Right ventricle myocardium inferior (tissue), 1 donor: Measurements from ENCODE around the gene ERI2. TPM values are rescaled to one million over a fixed set of nuclear protein-coding genes. Genes with fewer than 3 reads are reported as not detected.

ENCODE experiments used
- ATAC-seq: fragments of 200-7000 bp; cut with Tn5 transposase; one replicate; pipeline ENCODE4 v1.9.1; 2020; ENCODE audit warnings: mild to moderate bottlenecking, moderate library complexity
- DNase-seq: peaks from one replicate; pipeline ENCODE4 v3.0.0; 2021; ENCODE audit errors: missing footprints
- intact Hi-C: fragments of 100-400 bp; cut with DNase I; formaldehyde crosslinking; loops from one replicate; pipeline ENCODE4 v1.11.0; 2022
- long read RNA-seq: library from polyadenylated mRNA; unstranded; transcript quantifications from one replicate; pipeline ENCODE4 v2.0.0, GENCODE V29; 2021
- total RNA-seq: library from RNA; stranded (reverse); fragmentation: NEBNext Ultra II Directional; extraction: Animal tissue kit (Norgen Biotek cat#: 25700); gene quantifications from one replicate; pipeline ENCODE4 v1.2.1, GENCODE V29; 2021
- donor health status: DM: no; HTN: yes; CAD: no; lungs with severe emphysema.

Gene ERI2, protein sequence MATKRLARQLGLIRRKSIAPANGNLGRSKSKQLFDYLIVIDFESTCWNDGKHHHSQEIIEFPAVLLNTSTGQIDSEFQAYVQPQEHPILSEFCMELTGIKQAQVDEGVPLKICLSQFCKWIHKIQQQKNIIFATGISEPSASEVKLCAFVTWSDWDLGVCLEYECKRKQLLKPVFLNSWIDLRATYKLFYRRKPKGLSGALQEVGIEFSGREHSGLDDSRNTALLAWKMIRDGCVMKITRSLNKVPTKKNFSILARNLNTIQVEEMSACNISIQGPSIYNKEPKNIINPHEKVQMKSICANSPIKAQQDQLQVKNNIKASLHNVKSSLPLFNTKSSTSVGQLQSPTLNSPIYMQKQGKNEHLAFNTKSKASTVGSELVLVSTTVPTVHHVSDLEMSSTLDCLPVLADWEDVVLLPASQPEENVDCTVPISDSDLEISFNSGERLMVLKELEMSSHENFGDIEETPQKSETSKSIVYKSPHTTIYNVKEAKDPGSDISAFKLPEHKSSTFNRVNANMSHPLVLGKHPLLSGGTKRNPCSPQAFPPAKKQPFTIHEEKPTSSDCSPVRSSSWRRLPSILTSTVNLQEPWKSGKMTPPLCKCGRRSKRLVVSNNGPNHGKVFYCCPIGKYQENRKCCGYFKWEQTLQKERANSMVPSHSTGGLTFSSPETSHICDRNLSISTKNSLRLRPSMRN
- 9.1 TPM for total RNA-seq
- long read RNA-seq, partial matches to known transcripts: 0 of 2 reads
- long read RNA-seq, other reads (novel, unspliced or antisense): 2 of 2 reads

DNA sequence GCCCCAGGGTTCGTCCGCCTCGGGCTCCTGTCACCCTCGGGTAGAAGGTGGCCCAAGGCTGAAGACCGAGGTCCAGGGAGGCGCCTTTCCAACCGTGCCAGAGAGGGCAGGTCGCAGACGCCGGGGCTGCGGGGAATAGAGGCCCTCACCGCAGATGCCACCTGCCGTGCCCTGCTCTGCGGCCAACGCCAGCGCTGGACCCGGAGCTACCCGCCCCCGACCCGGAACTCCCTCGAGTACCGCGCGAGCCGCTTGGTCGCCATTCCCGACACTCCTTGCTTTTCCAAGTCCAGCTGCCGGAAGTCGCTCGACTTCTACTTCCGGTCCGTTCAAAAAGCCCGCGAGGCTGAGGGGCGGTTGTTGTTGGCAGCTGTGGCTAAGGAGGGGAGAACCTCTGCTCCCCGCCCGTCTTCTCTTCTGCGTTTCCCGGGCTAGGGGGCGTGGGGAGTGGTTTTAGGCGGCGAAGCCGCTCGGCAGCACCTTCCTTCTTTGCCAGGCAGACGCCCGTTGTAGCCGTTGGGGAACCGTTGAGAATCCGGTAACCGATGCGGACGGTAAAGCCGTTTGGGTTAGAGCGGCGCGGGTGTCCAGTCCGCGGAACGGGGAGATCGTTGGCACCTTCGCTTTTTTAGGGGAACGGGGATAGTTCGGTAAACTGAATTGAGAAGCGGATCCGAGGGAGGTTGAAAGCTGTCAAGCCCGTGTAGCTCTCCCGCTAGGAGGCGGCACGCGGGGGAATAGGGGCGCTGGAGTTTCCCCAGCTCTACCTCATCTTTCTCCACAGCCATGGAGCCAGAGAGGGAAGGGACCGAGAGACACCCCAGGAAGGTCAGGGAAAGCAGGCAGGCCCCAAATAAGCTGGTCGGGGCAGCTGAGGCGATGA is at the start of gene ERI2, which contains the start of gene REXO5:
Gene ERI2 (minus strand): TSS at position 305 of the 883 bp plus-strand sequence. CDS start 42 bp downstream, at position 263.
Gene REXO5 (plus strand): TSS at position 360 of the 883 bp plus-strand sequence. CDS start 427 bp downstream, at position 787.
- intact Hi-C loops: loop anchor here (2.0 kb wide), 1 partner anchor 44 kb away; no protein-coding TSS in a partner anchor
- ATAC-seq (peak; percentile 94), DNase-seq (peak; percentile 93)

DNA sequence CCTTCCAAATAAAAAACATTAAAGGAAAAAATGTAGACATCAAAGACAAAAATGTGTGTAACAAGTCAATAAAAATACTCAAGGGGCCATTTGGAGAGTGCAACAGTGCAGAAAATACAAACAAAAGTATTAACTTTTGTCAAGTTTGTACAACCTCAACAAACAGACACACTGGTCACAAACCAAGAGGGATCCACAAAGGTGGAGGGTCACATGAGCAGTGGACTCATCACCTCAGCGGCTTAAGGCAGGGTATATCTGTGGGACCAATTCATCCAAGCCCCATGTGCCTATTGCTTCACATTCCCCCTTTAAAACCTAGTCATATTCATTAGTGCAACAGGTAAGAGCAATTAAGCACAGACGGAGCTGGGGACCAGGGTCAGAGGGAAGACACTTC is 48.7 kb upstream of the ERI2 start:
- DNase-seq (no peak), ATAC-seq (no peak)
- intact Hi-C loops: loop anchor here (5.0 kb wide), 1 partner anchor 302 kb away; the partner anchor contains the start of gene LDAF1

DNA sequence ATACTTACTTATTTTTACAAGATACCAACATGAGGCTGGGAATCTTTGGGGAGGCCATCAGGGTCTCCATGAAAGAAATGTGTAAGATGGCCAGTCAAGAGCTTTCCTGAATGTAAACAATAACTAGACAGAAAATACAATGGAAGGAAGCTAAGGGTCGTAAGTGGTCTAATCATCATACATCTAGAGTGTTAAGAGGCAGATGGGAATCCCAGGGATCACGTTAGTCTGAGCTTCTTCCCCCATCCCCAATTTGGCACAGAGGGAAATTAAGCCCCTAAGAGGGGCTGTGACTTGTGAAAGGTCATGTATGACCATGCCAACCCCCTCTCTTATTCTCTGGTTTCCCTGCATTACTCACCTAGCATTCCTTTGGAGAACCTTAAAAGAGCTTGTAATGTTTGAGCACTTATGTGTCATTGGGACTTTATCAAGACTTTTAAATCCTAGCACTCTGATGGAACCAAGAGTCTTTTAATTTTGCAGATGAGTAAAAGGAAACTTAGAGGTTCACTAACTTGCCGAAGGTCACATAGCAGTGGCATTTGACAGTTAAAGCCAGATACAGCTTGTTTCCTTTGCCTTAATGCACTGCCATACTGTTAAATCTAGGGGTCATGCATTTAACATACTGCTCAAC is 47.8 kb upstream of the ERI2 start:
- DNase-seq (no peak), ATAC-seq (no peak)
- intact Hi-C loops: loop anchor here (5.0 kb wide), 1 partner anchor 303 kb away; the partner anchor contains the start of gene LDAF1

DNA sequence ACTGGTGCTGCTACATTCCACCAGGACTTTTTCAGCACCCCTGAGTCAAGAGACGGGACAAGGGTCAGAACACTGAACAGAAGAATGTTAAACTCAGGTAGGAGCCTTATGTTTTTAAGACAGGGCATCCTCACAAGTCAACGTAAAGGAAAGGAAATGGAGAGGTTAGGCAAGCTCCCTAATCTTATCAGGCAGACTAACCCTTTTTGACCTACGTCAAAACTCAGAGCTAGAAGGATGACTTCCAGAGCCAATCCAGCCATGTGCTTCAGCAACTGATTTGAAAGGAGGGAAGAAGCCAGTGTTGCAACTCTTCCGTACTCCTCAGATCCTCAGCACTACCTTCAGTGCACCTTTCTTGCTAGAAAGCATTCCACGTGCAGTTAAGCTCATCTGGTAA is 46.9 kb upstream of the ERI2 start:
- DNase-seq: no peak
- intact Hi-C loops: loop anchor here (5.0 kb wide), 1 partner anchor 304 kb away; the partner anchor contains the start of gene LDAF1

DNA sequence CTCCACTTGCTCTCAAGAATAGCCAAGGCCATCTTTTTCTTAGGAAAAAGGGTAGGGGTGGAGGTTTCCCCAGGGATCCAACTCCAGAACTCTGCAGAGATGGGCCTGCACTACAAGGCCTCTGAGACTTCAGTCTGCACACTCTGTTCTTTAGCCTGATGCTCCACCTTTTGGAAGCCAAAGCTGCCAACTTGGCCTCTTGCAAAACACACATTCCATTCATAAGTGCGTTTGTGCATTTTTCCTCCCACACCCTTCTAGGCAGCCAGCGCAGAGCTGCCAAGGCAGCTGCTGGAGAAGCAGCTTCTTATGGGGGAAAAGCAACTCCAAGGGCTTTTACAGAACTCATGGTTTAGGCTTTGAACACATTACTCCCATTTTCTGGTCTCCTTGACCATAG is 45.3 kb upstream of the ERI2 start:
- ATAC-seq (peak; percentile 96), DNase-seq (peak; percentile 91)
- intact Hi-C loops: loop anchor here (1.0 to 5.0 kb wide), 4 partner anchors 45 to 306 kb away; partner anchors contain the start of genes DCUN1D3, ERI2, LDAF1 and LYRM1

More for the DNA sequence above, 46.9 kb upstream of the ERI2 start:
- peak; percentile 18 for ATAC-seq

DNA sequence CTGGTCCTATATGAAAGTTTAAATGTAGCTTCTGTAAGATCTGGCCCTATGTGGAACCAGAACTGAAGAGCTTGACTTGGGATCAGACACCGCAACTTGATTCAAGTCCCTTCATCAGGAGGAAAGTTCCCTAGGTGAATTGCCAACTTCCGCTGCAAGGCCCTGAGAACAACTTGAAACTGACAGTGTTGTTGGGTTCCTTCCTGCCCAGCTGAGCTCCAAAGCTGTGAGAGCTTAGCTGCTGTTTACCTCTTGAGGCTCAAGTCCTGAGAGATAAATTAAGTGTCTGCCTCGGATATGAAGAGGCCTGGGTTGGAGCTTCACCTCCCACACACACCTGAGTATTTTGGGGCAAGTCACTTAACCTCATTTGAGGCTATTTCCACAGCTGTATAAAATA is 44.7 kb upstream of the ERI2 start:
- DNase-seq (no peak), ATAC-seq (peak; percentile 23)
- intact Hi-C loops: loop anchor here (1.0 to 5.0 kb wide), 5 partner anchors 44 to 306 kb away; partner anchors contain the start of genes DCUN1D3, ERI2, LDAF1 and LYRM1

DNA sequence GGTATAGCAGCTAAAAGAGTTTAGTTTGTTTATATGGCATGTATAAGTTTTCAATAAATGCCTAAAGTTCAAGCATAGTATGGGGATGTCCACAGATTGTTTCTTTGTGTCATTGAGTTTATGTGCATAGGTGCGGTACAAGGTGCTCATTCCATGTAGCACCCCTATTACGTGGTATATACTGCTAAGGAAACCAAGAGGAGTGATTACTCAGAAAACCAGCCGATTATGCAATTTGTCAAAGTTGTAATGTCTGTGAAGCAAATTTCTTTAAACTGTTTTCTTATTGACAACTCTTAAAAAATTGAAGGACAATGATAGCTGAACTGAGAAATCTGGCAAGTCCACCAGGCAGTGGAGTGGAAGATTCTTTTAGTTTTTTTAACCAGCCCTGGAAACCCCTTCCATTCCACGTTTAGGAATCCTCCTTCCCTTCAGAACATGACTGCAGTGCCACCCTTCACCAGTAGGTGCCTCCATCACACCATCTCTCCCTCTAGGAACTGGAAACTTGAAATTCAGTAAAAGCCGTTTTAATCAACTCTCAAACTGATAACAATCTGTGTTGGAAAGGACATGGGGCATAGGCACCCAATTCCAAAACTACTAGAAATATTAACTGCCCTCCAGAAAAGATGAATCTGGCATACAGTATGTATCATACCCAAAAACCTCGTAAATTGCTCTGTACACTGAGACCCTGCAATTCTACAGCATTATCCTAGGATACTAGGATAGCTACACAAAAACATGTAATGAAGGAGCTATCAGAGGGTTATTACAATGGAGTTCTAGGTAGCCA is 43.5 kb upstream of the ERI2 start:
- no peak for DNase-seq
- intact Hi-C loops: loop anchor here (1.0 to 5.0 kb wide), 4 partner anchors 43 to 308 kb away; partner anchors contain the start of genes ERI2, LDAF1 and REXO5
- no peak for ATAC-seq

DNA sequence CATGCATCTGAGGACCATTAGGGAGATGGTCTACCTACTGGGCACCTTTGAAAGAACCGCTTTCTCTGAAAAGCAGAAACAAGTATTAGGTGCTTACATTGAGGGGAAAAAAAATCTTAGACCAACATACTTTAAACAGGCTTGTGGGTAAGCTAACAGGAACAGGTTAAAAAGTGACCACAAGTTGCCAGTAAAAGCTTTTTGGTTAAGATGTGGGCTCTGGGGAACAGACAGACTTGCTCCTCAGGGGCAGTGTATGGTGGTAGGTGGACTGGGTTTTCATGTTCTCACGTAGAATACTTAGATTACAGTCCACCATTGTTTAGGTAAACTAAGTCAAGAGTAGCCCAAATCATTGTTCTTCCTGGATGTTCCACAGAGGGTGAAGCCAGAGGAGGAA is 41.3 kb upstream of the ERI2 start:
- ATAC-seq: no peak
- no peak for DNase-seq
- intact Hi-C loops: no loop called here

DNA sequence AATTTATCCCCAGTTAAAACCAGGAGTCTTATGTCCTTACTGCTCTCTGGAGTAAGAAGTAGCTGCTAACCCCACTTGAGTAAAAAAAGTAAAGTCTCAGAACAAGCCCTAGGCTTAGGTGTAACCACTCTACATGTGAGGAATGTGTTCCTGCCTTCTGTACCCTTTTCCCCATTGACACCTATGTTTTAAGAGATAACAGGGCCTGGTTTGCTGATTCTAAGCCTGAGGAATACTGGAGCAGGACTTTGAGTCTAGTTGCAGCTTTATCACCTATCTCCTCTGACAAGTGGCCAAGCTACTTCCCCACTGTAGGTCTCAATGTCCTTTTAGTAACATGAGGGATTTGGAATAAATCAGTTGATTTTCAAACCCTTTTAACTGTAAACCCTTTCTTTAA is 40.3 kb upstream of the ERI2 start:
- ATAC-seq (no peak), DNase-seq (no peak)
- intact Hi-C loops: no loop called here

DNA sequence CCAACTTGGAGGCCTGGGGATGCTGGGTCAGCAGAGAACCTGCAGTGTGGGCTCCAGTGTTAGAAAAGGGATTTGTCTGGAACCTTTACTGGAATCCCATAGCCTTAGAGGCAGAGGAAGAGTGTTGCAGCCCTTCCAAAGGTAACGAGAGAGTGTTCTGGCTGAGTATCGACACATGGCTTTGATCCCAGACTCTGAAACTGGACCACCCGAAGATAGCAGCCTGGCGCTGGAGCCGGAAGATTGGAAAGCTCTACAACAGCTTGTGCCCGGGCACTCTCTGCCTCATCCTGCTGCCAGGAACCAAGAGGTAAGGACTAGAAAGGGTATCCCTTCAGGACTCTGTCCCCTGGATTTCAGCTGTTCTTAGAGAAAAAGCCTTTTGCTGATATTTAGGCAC is 39.8 kb upstream of the ERI2 start:
- intact Hi-C loops: no loop called here
- ATAC-seq (peak; percentile 67), DNase-seq (no peak)

DNA sequence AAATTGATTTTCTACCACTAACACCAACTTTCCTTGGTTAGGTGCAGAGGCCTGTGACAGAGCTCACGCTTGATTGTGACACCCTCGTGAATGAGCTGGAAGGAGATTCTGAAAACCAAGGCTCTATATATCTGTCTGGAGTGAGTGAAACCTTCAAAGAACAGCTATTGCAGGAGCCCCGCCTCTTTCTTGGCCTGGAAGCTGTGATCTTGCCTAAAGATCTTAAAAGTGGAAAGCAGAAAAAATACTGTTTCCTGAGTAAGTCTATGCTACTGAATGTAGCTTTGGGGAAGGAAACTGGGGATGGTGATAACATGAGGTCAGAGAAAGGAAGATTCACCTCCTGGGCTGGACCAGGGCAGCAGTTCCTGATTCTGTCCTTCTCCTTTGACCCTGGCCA is 38.3 kb upstream of the ERI2 start:
- intact Hi-C loops: no loop called here
- no peak for DNase-seq
- ATAC-seq: no peak

DNA sequence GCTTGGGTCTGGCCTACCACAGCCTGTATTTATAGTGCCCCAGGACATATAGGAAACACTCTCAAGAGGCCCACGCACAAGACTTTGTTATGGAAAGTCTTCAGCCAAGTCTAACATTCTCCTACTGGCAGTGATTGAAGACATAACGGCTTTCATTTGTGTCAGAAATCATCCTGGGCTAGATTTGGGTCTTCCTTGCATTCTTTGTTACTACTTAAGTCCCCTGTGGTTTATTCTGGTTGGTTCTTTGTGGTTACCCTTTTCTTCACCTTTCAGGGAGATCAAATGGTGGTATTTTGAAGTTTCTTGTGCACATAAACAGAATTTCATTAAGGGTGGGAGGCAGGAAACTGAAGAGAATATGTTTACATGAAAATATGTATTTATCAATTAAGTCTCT is 37.8 kb upstream of the ERI2 start:
- no peak for ATAC-seq
- intact Hi-C loops: no loop called here
- DNase-seq: no peak

DNA sequence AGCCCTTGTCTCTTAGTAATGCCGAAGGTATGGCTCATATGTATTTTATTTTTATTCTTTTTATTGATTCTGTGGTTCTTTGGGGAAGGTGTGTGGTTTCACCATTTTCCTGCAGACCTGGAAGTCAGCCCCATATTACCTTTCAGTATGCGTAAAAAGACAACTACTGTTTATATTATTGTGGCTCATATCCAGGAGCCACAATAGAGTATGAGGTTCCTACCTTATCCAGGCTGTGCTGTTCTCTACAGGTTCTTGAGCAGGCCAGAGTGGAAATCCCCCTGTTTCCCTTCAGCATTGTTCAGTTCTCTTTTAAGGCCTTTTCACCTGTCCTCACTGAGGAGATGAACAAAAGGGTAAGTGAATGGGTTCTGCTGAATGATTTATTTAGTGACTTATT is 33.2 kb upstream of the ERI2 start:
- DNase-seq (no peak), ATAC-seq (no peak)
- intact Hi-C loops: no loop called here

DNA sequence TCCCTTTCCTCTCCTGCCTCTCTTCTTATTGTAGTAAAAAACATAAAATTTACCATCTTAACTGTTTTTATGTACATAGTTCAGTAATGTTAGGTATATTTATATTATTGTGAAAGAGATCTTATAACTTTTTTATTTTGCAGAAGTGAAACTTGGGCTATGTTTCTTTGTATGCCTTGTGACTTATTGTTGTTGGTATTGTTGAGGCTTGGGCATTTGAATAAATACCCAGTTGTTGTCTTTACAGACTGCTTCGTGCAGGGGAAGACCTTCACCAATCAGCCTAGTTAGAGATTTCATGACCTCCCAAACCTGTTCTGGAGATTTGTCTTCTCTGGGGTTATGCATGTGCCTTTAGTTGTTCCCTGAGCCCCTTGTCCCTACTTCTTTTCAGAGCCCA is 32.0 kb upstream of the ERI2 start:
- intact Hi-C loops: no loop called here
- no peak for ATAC-seq
- no peak for DNase-seq

DNA sequence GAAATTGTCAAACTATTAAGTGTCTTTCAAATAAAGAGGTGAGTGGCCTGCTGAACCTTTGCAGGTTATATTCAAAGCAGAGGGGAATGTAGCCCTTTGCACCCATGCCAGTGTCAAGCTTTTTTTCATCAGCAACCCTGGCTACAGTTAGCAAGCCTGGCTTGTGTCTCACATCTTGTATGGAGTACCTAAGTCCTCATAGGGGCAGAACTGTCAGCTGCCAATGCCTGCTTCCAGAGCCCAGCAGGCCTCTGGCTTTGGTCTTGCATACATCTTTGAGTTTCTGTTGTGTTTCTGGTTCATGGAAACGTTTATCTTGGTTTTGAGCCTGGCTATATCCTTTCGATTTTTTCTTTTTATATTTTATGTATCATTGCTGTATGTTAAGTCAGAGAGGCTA is 26.8 kb upstream of the ERI2 start:
- DNase-seq (no peak), ATAC-seq (peak; percentile 43)
- intact Hi-C loops: no loop called here

DNA sequence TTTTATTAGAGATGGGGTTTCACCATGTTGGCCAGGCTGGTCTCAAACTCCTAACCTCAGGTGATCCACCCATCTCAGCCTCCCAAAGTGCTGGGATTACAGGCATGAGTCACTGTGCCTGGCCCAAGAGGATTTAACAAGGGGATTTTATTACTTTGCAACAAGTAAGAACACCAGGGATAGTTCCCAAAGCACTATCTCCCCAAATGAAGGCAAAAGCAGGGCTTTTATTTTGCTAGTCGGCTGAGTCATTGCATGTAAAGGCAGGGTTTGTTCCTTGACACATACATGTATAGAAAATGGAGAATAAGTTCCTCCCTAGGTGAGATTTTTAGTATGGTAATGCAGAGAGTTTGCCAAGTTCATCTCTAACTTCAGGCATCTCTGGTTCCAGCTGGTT is 24.1 kb upstream of the ERI2 start:
- ATAC-seq (no peak), DNase-seq (no peak)
- intact Hi-C loops: no loop called here

DNA sequence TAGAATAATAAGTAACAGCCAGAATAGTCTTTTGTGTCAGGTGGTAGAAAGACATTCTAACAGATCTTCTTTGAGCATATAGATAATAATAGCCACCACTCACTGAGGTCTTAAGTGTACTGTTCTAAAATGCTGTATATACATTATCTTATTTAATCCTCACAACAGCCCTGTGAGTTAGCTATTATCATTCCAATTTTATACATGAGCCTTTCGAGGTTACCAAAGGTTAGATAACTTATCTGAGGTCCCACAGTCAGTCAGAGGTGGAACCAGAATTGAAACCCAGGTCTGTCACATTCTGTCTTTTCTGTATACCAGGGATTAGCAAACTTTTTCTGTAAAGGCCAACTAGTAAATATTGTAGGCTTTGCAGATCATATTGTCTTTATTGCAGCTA is 23.3 kb upstream of the ERI2 start:
- DNase-seq (no peak), ATAC-seq (no peak)
- intact Hi-C loops: no loop called here
